ENCODE results near the gene PML. TPM values are rescaled to one million over a fixed set of nuclear protein-coding genes. Genes with fewer than 3 reads are reported as not detected.
"Not testable (repeated sequence)": the region's sequence is repeated elsewhere in the genome, so short reads cannot be mapped to it uniquely, and the experiment has no call there.

PML gene
- total RNA-seq, 1 experiment from 2014 or later: 21.5 TPM

- not testable (repeated sequence) for H3K4me3 ChIP-seq (ENCODE audit: low read length); H3K4me2 ChIP-seq (ENCODE audit: low read depth, low read length, poor library complexity, severe bottlenecking); H2AFZ ChIP-seq (ENCODE audit: low read length); H3K9me2 ChIP-seq (replicated peaks; ENCODE audit: insufficient read depth, low read length); H3K27ac ChIP-seq (ENCODE audit: low read length); H3K4me1 ChIP-seq (ENCODE audit: low read length); H4K20me1 ChIP-seq (ENCODE audit: insufficient read depth, low read depth, low read length); H3K9ac ChIP-seq (ENCODE audit: low read length); H3K36me3 ChIP-seq (ENCODE audit: insufficient read depth, low read length); DNase-seq; H3K9me3 ChIP-seq (ENCODE audit: low read length); H3K79me2 ChIP-seq (ENCODE audit: low read length); H3K27me3 ChIP-seq (ENCODE audit: low read length)
These were observed 77.1 kb downstream of the PML start for GRCh38 chr15:74071645-74072044.

GRCh38 chr15:74072132-74072531 is 77.6 kb downstream of the PML start:
- not testable (repeated sequence) for DNase-seq; H3K4me3 ChIP-seq (ENCODE audit: low read length); H3K9ac ChIP-seq (ENCODE audit: low read length); H4K20me1 ChIP-seq (ENCODE audit: insufficient read depth, low read depth, low read length); H3K9me3 ChIP-seq (ENCODE audit: low read length); H3K9me2 ChIP-seq (replicated peaks; ENCODE audit: insufficient read depth, low read length); H2AFZ ChIP-seq (ENCODE audit: low read length); H3K79me2 ChIP-seq (ENCODE audit: low read length); H3K4me1 ChIP-seq (ENCODE audit: low read length); H3K27ac ChIP-seq (ENCODE audit: low read length); H3K27me3 ChIP-seq (ENCODE audit: low read length); H3K4me2 ChIP-seq (ENCODE audit: low read depth, low read length, poor library complexity, severe bottlenecking); H3K36me3 ChIP-seq (ENCODE audit: insufficient read depth, low read length)

GRCh38 chr15:74072614-74073337 is 78.3 kb downstream of the PML start:
- H2AFZ ChIP-seq (ENCODE audit: low read length); H3K27ac ChIP-seq (ENCODE audit: low read length); DNase-seq; H3K27me3 ChIP-seq (ENCODE audit: low read length); H3K9me2 ChIP-seq (replicated peaks; ENCODE audit: insufficient read depth, low read length); H3K79me2 ChIP-seq (ENCODE audit: low read length); H3K4me1 ChIP-seq (ENCODE audit: low read length); H4K20me1 ChIP-seq (ENCODE audit: insufficient read depth, low read depth, low read length); H3K4me2 ChIP-seq (ENCODE audit: low read depth, low read length, poor library complexity, severe bottlenecking); H3K4me3 ChIP-seq (ENCODE audit: low read length); H3K36me3 ChIP-seq (ENCODE audit: insufficient read depth, low read length); H3K9me3 ChIP-seq (ENCODE audit: low read length); H3K9ac ChIP-seq (ENCODE audit: low read length): not testable (repeated sequence)

- not testable (repeated sequence) for H3K4me3 ChIP-seq (ENCODE audit: low read length); H4K20me1 ChIP-seq (ENCODE audit: insufficient read depth, low read depth, low read length); H3K9ac ChIP-seq (ENCODE audit: low read length); DNase-seq; H3K4me1 ChIP-seq (ENCODE audit: low read length); H3K27me3 ChIP-seq (ENCODE audit: low read length); H3K27ac ChIP-seq (ENCODE audit: low read length); H3K4me2 ChIP-seq (ENCODE audit: low read depth, low read length, poor library complexity, severe bottlenecking); H3K9me2 ChIP-seq (replicated peaks; ENCODE audit: insufficient read depth, low read length); H3K36me3 ChIP-seq (ENCODE audit: insufficient read depth, low read length); H3K9me3 ChIP-seq (ENCODE audit: low read length); H2AFZ ChIP-seq (ENCODE audit: low read length); H3K79me2 ChIP-seq (ENCODE audit: low read length)
These were observed 81.3 kb downstream of the PML start for GRCh38 chr15:74075781-74076180.

GRCh38 chr15:74082450-74082849 is 87.9 kb downstream of the PML start, which contains the start of gene GOLGA6A:
TSS of gene GOLGA6A (minus strand) at chr15:74082550. CDS start at chr15:74082509, 41 bp downstream.
- not testable (repeated sequence) for H4K20me1 ChIP-seq (ENCODE audit: insufficient read depth, low read depth, low read length); H3K27me3 ChIP-seq (ENCODE audit: low read length); H3K4me2 ChIP-seq (ENCODE audit: low read depth, low read length, poor library complexity, severe bottlenecking); H2AFZ ChIP-seq (ENCODE audit: low read length); H3K4me1 ChIP-seq (ENCODE audit: low read length); H3K9me2 ChIP-seq (replicated peaks; ENCODE audit: insufficient read depth, low read length); H3K9me3 ChIP-seq (ENCODE audit: low read length); H3K36me3 ChIP-seq (ENCODE audit: insufficient read depth, low read length); H3K79me2 ChIP-seq (ENCODE audit: low read length); DNase-seq; H3K9ac ChIP-seq (ENCODE audit: low read length); H3K27ac ChIP-seq (ENCODE audit: low read length); H3K4me3 ChIP-seq (ENCODE audit: low read length)

- H3K79me2 ChIP-seq (ENCODE audit: low read length); H3K4me2 ChIP-seq (ENCODE audit: low read depth, low read length, poor library complexity, severe bottlenecking); H4K20me1 ChIP-seq (ENCODE audit: insufficient read depth, low read depth, low read length); H3K36me3 ChIP-seq (ENCODE audit: insufficient read depth, low read length); DNase-seq; H3K9me2 ChIP-seq (replicated peaks; ENCODE audit: insufficient read depth, low read length); H3K27me3 ChIP-seq (ENCODE audit: low read length); H3K4me1 ChIP-seq (ENCODE audit: low read length); H3K9ac ChIP-seq (ENCODE audit: low read length); H3K4me3 ChIP-seq (ENCODE audit: low read length); H3K9me3 ChIP-seq (ENCODE audit: low read length); H3K27ac ChIP-seq (ENCODE audit: low read length); H2AFZ ChIP-seq (ENCODE audit: low read length): not testable (repeated sequence)
These were observed 100.1 kb downstream of the PML start for GRCh38 chr15:74094567-74094966.

GRCh38 chr15:74095610-74096009 is 101.1 kb downstream of the PML start:
- H4K20me1 ChIP-seq (ENCODE audit: insufficient read depth, low read depth, low read length); H3K27me3 ChIP-seq (ENCODE audit: low read length); H3K36me3 ChIP-seq (ENCODE audit: insufficient read depth, low read length); DNase-seq; H2AFZ ChIP-seq (ENCODE audit: low read length); H3K9me3 ChIP-seq (ENCODE audit: low read length); H3K4me2 ChIP-seq (ENCODE audit: low read depth, low read length, poor library complexity, severe bottlenecking); H3K27ac ChIP-seq (ENCODE audit: low read length); H3K9me2 ChIP-seq (replicated peaks; ENCODE audit: insufficient read depth, low read length); H3K4me3 ChIP-seq (ENCODE audit: low read length); H3K4me1 ChIP-seq (ENCODE audit: low read length); H3K9ac ChIP-seq (ENCODE audit: low read length); H3K79me2 ChIP-seq (ENCODE audit: low read length): not testable (repeated sequence)

GRCh38 chr15:74096753-74097474 is 102.4 kb downstream of the PML start:
- H3K36me3 ChIP-seq (ENCODE audit: insufficient read depth, low read length); H3K4me2 ChIP-seq (ENCODE audit: low read depth, low read length, poor library complexity, severe bottlenecking); H3K9me2 ChIP-seq (replicated peaks; ENCODE audit: insufficient read depth, low read length); H3K9me3 ChIP-seq (ENCODE audit: low read length); H3K79me2 ChIP-seq (ENCODE audit: low read length); H2AFZ ChIP-seq (ENCODE audit: low read length); H4K20me1 ChIP-seq (ENCODE audit: insufficient read depth, low read depth, low read length); H3K4me1 ChIP-seq (ENCODE audit: low read length); H3K9ac ChIP-seq (ENCODE audit: low read length); H3K27ac ChIP-seq (ENCODE audit: low read length); H3K27me3 ChIP-seq (ENCODE audit: low read length); H3K4me3 ChIP-seq (ENCODE audit: low read length); DNase-seq: not testable (repeated sequence)

Measured in Karpas-422 (cell line).